MCF 10A (cell line): ENCODE results near the gene PTPRE. TPM values are rescaled to one million over a fixed set of nuclear protein-coding genes. Genes with fewer than 3 reads are reported as not detected.

Source experiments
- BruUV-seq: library from RNA; stranded (reverse); fragments of 400-500 nt; replicated peaks from 2 replicates; lab custom pipeline; 2021; lab: Mats Ljungman, UMichigan
- CTCF ChIA-PET: fragments of 300-600 bp; sonication (Branson Sonifier 250); formaldehyde crosslinking; extraction: SDS; loops from one replicate; lab custom pipeline; 2021; ENCODE audit warnings: antibody characterized with exemption, inconsistent platforms; lab: Yijun Ruan, JAX
- POLR2A ChIA-PET: fragments of 300-600, 350-650 bp; sonication (Branson Sonifier 250); formaldehyde crosslinking; extraction: SDS; loops from one replicate; lab custom pipeline; 2020; ENCODE audit warnings: antibody characterized with exemption, inconsistent platforms; lab: Yijun Ruan, JAX
- DNase-seq: peaks from one replicate; pipeline ENCODE4 v3.0.0-alpha.2; 2018; ENCODE audit not compliant: unreplicated experiment
- H3K27ac Mint-ChIP-seq: one replicate; pipeline ENCODE4 v1.8.0; 2022; ENCODE audit warnings: mild to moderate bottlenecking, low read depth, mixed read lengths; ENCODE audit not compliant: unreplicated experiment
- H3K27me3 Mint-ChIP-seq: one replicate; pipeline ENCODE4 v1.8.0; 2022; ENCODE audit warnings: mixed read lengths; ENCODE audit not compliant: insufficient read depth, unreplicated experiment
- H3K36me3 Mint-ChIP-seq: one replicate; pipeline ENCODE4 v1.8.0; 2022; ENCODE audit warnings: mild to moderate bottlenecking, moderate library complexity, mixed read lengths; ENCODE audit not compliant: insufficient read depth, unreplicated experiment
- H3K4me1 Mint-ChIP-seq: one replicate; pipeline ENCODE4 v1.8.0; 2022; ENCODE audit warnings: mixed read lengths; ENCODE audit not compliant: insufficient read depth, unreplicated experiment
- H3K4me3 Mint-ChIP-seq: one replicate; pipeline ENCODE4 v1.8.0; 2022; ENCODE audit warnings: mild to moderate bottlenecking, moderate library complexity, mixed read lengths; ENCODE audit not compliant: unreplicated experiment
- H3K9me3 Mint-ChIP-seq: one replicate; pipeline ENCODE4 v1.8.0; 2022; ENCODE audit warnings: mixed read lengths; ENCODE audit not compliant: unreplicated experiment
- intact Hi-C: fragments of 100-400 bp; cut with micrococcal nuclease; formaldehyde crosslinking; loops from 2 replicates; pipeline ENCODE4 v1.14.1; 2022
- total RNA-seq: library from RNA; stranded (reverse); gene quantifications from 2 replicates; pipeline ENCODE4 v1.2.3, GENCODE V29; 2022
- TF ChIP-seq, protein P1 (sequence below): fragments of 200-600 bp; IDR thresholded peaks from one replicate; pipeline ENCODE4 v1.8.0; 2022; ENCODE audit warnings: antibody characterized with exemption, mild to moderate bottlenecking; ENCODE audit not compliant: unreplicated experiment

The PTPRE gene
- total RNA-seq, 1 experiment from 2014 or later: 34.6 TPM

- Mint-ChIP-seq H3K36me3 (no peaks in the 10 kb centered on the region), H3K27ac (no peak overlapping the region), H3K9me3 (peaks cover 7% of the 10 kb centered on the region), H3K4me1 (peaks cover 10% of the 10 kb centered on the region), H3K27me3 (no peaks in the 10 kb centered on the region), H3K4me3 (no peak overlapping the region)
- no peak for DNase-seq
- intact Hi-C loops: no loop called here
- ChIA-PET POLR2A (no interaction called here), CTCF (interaction anchor here (0.8 to 1.6 kb wide), 2 partner anchors 12 to 140 kb away, joined by 5 read pairs; partner anchors contain the start of gene PTPRE)
- no TSS peak for BruUV-seq
- TF ChIP-seq, protein P1, sequence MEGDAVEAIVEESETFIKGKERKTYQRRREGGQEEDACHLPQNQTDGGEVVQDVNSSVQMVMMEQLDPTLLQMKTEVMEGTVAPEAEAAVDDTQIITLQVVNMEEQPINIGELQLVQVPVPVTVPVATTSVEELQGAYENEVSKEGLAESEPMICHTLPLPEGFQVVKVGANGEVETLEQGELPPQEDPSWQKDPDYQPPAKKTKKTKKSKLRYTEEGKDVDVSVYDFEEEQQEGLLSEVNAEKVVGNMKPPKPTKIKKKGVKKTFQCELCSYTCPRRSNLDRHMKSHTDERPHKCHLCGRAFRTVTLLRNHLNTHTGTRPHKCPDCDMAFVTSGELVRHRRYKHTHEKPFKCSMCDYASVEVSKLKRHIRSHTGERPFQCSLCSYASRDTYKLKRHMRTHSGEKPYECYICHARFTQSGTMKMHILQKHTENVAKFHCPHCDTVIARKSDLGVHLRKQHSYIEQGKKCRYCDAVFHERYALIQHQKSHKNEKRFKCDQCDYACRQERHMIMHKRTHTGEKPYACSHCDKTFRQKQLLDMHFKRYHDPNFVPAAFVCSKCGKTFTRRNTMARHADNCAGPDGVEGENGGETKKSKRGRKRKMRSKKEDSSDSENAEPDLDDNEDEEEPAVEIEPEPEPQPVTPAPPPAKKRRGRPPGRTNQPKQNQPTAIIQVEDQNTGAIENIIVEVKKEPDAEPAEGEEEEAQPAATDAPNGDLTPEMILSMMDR: no peak
Observed at GRCh38 chr10:127894146-127894545, 12.8 kb upstream of the PTPRE start.

GRCh38 chr10:127896590-127896989 is 10.3 kb upstream of the PTPRE start:
- intact Hi-C loops: no loop called here
- Mint-ChIP-seq H3K4me3 (no peak overlapping the region), H3K9me3 (peaks cover 7% of the 10 kb centered on the region), H3K36me3 (no peaks in the 10 kb centered on the region), H3K27me3 (no peaks in the 10 kb centered on the region), H3K27ac (no peak overlapping the region), H3K4me1 (peaks cover 5% of the 10 kb centered on the region)
- ChIA-PET POLR2A (no interaction called here), CTCF (no interaction called here)
- TF ChIP-seq, protein P1: no peak
- no TSS peak for BruUV-seq
- DNase-seq: no peak

- POLR2A ChIA-PET: no interaction called here
- CTCF ChIA-PET: interaction anchor here (1.1 kb wide), 1 partner anchor 172 kb away, joined by 3 read pairs; no protein-coding TSS in a partner anchor
- Mint-ChIP-seq H3K36me3 (no peaks in the 10 kb centered on the region), H3K27me3 (no peaks in the 10 kb centered on the region), H3K27ac (no peak overlapping the region), H3K4me3 (no peak overlapping the region), H3K4me1 (peaks cover 5% of the 10 kb centered on the region), H3K9me3 (peaks cover 7% of the 10 kb centered on the region)
- BruUV-seq: no TSS peak
- no peak for DNase-seq
- TF ChIP-seq, protein P1: no peak
- intact Hi-C loops: no loop called here
Observed at GRCh38 chr10:127897177-127897576, 9.7 kb upstream of the PTPRE start.

GRCh38 chr10:127899766-127900387 is 7.0 kb upstream of the PTPRE start:
- intact Hi-C loops: no loop called here
- Mint-ChIP-seq H3K9me3 (peaks cover 7% of the 10 kb centered on the region), H3K27me3 (no peaks in the 10 kb centered on the region), H3K4me1 (peaks cover 5% of the 10 kb centered on the region), H3K27ac (no peak overlapping the region), H3K4me3 (no peak overlapping the region), H3K36me3 (no peaks in the 10 kb centered on the region)
- CTCF ChIA-PET: interaction anchor here (0.6 to 2.2 kb wide), 7 partner anchors 8 to 169 kb away, joined by 3 to 12 read pairs (median 4); no protein-coding TSS in a partner anchor
- TF ChIP-seq, protein P1: no peak
- POLR2A ChIA-PET: interaction anchor here (1.5 kb wide), 1 partner anchor 23 kb away, joined by 3 read pairs; no protein-coding TSS in a partner anchor
- BruUV-seq: no TSS peak
- DNase-seq: no peak
